CD4-positive, alpha-beta T cell treated with Interleukin-4 for 4 hours (primary cell): ENCODE results near the gene STARD9.
"Not testable (repeated sequence)": the region's sequence is repeated elsewhere in the genome, so short reads cannot be mapped to it uniquely, and the experiment has no call there.

Experiments
- DNase-seq: peaks from one replicate; pipeline ENCODE4 v3.0.0-alpha.2; 2020

STARD9 gene

DNA sequence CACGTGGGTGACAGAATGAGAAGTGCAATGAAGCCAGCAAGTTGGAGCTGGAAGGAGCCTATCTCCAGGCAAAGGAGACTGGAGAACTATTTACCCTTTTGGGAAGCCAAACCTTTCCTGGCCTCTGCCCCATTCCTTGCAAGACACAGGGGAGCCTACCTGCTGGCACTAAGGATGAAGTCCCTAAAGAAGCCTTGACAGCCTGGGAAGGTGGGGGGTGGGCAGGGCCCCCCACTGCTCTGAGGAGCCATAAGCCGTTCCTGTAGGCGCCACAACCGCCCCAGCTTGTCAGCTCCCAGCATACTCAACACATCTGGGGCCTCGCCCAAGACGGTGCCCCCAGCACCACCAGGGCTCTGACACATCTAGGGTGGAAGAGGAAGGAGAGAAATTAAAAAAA, 156.1 kb downstream of the STARD9 start:
- no peak for DNase-seq

DNA sequence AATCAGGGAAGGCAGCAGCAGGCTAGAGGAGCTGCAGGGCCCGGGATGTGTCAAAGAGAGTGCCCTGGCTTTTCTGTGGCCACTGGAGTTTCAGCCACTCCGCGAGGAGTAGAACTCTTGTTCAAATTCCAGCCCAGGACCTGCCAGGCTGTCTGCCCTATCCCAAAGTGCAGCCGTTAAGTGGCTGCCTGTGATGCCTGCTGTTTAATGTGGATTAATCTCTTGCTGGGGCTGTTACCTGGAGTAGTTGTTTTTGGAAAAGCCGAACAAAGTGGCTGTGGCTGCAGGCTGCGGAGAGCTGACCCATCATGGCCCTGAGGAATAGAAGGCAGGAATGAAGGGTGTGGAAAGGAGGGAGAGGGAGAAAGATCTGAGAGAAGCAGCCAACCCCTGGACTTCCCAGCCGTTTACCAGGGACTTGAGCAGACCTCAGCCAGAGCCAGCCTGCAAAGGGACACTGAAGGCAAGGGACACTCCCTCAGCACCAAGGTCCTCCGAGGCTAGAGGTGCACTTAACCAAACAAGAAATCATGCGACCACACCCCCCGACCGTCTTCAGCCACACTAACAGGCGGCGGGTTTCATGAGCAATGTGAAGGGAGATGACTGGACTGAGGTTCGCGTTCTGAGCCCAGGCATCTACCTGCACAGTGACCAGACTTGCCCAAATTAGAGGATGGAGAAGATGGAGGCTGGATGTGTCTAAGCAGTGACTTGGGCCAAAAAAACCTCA, 156.9 kb downstream of the STARD9 start:
- DNase-seq: no peak

DNA sequence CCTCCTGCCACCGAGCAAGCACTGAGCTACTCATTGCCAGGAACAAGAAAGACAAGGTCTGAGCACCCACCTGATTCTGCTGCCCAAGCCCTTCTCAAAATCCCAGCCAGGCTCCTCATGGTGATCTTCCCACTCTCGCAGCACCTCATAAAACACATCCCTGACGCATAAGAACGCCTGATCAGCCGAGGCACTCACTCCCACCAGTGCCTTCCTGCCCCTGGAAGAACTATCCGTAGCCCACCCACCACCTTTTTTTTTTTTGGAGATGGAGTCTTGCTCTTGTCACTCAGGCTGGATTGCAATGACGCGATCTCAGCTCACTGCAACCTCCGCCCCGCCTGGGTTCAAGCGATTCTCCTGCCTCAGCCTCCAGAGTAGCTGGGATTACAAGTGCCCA, 157.6 kb downstream of the STARD9 start:
- no peak for DNase-seq

DNA sequence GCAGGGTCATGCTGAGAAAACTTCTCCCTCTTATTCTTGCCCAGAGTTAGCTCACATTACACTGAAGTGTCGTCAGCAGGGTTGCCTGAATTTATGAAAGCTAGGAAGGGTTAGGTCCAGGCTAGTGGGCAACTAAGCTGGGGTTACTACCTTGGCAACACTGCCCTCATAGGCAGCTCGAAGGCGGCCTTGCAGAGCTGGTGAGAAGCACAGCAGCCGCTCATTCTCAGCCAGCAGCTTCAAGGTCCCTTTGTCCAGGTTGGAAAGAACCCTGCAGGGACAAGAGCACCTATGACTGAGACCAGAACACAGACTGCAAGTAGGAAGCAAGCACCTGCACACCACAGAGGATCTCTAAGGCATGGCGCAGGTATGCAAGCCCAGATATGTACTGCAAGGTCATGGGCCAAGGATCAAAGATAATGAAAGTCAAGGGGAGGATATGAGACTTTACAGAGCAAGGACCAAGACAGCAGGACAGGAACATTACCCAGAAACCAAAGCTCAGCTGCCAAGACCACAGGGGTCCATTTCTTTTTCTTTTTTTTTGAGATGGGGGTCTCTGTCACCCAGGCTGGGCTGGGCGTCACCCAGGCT, 158.8 kb downstream of the STARD9 start:
- DNase-seq: no peak

DNA sequence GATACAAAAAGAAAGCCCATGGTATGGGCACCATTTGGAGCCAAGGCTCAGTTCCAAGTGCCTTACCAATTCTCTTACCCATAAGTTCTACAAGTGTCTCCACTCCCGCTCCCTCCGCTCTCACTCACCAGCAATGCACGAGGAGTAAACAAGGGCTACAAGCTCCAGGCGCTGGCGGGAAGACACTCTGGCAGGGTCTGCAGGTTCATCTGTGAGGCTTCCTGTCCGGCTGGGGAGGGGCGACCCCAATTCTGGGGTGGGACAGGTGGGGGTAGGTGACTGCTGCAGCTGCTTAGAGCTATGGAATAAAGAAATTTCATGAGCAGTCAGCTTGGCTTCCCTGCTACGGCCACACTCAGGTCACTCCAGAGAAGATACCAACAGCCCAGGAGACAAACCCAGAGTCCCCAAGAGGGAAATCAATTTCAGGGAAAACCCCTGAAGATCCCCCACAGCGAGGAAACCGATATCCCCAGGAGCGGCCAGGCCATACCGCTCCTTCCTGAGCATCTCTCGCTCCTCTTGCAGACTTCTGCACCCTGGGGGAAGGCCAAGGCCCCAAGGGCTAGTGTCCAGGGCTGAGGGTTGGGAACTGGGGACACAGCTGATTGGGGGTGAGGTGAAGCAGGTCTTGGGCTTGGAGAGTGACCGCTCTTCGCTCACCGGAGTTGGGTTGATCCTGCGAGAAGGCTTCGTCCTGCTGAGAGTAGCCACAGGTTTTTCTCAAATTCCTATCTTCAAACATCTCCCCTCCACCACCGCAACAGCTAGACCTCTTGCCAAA, 160.2 kb downstream of the STARD9 start:
- DNase-seq: no peak

DNA sequence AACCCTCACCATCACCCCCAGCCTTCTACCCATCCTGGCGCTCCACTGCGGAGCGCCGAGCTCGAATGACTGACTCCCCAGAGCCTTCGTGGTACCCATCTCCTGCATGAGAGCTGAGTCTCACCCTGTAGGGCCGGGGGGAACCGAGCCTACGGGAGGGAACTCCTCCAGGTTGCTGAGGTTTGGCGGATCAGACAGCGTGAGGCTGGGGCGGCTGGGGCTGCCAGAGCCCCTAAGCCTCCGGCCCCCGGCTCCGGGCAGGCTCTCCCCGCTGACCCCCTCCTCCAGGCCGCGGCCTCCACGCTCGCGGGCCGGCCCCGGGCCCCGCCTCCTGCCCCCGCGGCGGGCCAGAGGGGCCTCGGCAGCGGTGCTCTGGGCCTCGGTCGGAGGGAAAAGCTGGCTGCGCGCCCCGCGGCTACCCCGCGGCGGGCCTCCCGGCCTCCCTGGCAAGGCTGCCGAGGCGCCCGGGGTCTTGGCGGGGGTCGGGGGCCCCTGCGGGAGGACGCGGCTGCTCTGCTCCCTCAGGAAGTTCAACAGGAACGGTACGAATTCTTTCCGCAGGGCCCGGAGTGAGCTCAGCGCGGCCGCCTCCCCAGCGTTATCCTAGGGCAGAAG, 160.9 kb downstream of the STARD9 start:
- no peak for DNase-seq

DNA sequence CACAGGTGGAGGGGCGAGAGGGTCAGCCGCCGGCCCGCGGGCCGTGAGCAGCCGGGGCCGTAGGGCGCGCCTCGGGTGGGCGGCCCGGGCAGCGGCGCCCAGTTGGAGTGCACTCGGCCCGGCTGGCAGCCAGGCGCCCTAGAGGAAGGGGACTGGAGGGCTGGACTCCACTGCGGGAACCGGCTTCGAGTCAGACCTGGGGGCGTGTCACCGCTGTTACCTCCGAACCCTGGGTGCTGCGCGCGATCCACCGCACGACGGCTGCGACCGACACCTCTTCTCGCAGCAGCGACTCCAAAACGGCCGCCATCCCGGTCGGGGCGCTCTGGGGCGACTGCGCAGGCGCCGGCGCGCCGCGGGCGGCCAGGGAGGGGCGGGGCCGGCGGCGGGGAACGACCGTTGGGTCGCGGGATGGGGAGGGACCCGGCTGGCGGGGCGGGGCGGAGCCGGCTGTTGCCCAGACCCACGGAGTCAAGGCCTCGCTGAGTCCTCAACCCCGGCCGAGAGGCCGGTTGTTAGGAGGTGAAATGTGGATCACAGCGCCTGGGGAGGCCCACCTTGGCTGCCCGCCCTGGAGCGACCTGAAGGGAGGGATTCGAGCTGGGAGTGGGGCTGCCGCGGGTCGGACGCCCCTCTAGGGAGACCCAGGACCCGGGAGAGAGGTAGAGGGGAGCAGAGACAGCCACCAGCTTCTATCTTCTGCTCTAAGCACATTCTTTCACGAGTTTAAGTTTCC, 161.6 kb downstream of the STARD9 start, which contains the start of gene CDAN1:
TSS of gene CDAN1 (minus strand) at position 336 of the 736 bp plus-strand sequence. CDS start at position 310, 26 bp downstream.
- peak; percentile 89 for DNase-seq

DNA sequence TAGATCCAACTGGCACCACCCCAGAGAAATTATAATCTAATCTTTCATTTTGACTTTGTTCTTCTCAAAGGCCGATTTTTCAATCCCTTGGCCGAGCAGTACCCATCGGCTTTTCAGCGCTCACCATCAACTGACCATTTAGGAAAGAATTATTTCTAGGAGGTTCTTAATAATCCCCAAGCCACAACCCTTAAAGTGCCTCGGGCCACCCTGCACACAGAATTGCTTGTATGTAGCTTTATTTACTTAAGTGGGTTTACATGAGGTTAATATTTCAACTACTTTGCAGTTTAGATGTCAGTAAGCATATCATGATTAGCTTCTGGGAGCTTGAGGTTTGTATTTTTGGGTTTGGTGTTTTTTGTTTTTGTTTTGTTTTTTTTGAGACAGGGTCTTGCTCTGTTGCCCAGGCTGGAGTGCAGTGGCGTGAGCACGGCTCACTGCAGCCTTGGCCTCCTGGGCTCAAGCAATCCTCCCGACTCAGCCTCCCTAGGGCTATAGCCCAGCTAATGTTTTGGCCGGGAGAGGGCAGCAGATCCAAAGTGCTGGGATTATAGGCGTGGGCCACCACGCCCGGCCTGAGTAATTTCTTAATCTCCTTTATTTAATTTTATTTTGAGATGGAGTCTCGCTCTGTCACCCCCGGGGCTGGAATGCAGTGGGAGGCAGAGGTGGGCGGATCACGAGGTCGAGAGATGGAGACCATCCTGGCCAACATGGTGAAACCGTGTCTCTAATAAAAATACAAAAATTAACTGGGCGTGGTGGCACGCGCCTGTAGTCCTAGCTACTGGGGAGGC, 162.3 kb downstream of the STARD9 start:
- DNase-seq: no peak

DNA sequence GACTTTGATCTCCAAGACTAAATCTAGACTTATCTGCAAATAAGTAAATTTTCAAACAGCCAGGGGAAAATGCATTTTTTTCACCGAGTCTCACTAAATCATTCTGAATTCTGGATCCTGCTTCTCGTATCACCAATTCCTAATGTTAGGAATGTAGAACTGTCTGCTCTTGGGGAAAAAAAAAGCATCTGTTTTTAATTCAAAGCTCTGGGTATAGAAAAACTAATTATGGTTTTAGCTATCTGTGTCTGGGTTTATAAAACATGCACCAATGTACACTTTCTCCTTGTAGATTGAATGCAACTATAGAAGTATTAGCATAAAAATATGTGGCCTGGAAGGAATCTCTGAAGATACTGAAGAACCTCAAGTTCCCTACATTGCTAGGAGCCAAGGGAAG, 166.3 kb downstream of the STARD9 start:
- no peak for DNase-seq

DNA sequence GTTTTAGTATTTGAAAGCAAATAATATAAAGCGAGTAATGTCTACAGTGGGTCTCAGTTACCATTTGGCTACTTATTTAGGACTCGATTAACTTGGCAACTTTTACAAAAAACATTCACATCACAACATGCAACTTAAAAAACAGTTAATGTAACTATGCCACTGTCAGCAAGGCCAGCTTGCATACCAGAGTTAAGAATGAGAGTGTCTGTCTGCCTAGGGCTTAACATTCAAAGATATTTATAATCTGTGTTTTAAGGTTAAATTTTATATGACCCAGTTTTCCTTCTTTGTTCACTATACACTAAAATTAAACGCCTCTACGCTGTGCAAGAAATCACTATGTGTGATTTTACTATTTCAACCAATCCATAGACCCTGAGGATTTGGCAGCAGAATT, 166.7 kb downstream of the STARD9 start:
- no peak for DNase-seq

DNA sequence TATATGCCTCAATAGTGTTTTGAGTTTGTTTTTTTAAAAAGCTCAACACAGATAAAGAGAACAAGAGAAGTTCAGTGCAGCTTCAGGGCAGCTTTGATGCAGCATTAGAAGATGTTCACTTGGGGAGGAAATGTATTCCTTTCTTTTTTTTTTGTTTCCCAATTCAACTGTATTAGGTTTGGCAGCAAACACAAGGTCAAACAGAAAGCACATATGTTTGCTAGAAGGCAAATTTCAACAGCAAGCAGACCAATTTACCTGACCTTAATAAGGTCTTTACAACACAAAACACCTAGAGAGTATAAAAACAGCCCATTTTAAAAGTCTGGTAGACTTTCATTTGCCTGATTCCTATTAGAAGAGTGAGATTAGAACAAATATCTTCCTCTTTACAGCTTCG, 168.8 kb downstream of the STARD9 start:
- no peak for DNase-seq

DNA sequence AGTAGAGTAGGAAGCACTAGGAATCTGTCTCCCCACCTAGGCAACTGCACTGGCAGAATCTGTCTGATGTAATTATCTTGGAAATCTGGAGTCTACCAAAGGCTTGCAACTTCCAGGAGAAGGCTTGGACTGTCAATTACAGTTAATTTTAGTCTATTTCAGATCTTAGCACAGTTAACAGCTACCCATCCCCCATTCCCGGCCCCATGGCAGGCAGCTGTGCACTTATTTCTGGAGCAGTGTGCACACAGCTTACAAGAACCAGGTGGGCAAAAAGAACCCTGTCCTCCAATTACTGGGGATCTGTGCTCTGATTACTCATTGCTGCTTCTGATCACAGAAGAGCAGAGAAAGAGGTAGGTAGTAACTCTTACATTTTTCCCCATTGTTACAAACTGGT, 173.9 kb downstream of the STARD9 start:
- no peak for DNase-seq

DNA sequence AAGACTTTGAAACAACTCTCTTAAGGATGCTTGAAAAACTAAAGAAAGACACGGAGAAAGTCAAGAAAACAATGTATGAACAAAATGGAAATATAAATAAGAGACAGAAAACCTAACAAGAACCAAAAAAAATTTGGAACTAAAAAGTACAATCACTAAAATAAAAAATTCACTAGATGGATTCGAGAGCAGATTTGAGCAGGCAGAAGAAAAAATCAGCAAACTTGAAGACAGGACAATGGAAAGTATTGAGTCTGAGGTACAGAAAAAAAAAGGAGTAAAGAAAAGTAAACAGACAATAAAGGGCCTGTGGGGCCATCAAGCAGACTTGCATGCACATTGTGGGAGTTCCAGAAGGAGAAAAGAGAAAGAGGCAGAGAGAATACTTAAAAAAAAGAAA, 174.9 kb downstream of the STARD9 start:
- DNase-seq: no peak

DNA sequence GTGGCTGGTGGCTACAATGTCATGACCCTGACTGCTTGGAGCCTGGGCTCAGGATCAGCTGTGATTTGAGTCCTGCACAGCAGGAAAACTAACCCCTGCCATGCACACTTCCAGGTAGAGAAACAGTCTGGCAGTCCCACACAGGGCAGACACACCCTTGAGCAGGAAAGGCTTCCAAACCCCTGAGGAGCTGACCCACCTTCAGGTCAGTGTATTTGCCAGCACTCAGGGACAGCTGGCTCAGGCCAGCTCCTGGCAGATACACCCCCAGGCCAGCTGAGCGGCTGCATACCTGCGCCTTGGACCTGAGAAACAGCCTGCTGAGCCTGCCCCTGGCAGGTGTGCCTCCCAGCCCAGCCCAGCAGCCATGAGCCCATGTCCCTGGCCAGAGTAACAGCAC, 183.7 kb downstream of the STARD9 start:
- no peak for DNase-seq

DNA sequence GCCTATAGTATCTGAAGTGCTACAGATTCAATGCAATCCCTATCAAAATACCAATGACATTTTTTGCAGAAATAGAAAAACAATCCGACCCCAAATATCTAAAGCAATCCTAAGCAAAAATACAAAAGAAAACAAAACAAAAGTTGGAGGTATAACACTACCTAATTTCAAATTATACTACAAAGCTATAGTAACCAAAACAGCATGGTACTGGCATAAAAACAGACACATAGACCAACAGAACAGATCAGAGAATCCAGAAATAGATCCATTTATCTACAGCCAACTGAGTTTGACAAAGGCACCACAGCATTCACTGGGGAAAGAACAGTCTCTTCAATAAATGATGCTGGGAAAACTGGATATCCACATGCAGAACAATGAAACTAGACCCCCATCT, 185.4 kb downstream of the STARD9 start:
- DNase-seq: no peak

DNA sequence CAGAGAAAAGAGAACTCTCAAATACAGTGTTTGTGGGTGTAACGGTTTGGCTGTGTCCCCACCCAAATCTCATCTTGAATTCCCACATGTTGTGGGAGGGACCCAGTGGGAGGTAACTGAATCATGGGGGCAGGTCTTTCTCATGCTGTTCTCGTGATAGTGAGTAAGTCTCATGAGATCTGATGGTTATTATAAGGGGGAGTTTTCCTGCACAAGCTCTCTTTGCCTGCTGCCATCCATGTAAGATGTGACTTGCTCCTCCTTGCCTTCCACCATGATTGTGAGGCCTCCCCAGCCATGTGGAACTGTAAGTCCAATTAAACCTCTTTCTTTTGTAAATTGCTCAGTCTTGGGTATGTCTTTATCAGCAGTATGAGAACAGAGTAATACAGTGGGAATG, 186.4 kb downstream of the STARD9 start:
- DNase-seq: not testable (repeated sequence)

DNA sequence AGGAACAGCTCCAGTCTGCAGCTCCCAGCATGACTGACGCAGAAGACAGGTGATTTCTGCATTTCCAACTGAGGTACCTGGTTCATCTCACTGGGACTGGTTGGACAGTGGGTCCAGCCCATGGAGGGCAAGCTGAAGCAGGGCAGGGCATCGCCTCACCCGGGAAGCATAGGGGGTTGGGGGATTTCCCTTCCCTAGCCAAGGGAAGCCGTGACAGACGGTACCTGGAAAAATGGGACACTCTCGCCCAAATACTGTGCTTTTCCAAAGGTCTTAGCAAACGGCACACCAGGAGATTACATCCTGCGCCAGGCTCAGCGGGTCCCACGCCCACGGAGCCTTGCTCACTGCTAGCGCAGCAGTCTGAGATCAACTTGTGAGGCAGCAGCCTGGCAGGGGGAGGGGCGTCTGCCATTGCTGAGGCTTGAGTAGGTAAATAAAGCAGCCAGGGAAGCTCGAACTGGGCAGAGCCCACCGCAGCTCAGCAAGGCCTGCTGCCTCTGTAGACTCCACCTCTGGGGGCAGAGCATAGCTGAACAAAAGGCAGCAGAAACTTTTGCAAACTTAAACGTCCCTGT, 188.8 kb downstream of the STARD9 start:
- DNase-seq: not testable (repeated sequence)

DNA sequence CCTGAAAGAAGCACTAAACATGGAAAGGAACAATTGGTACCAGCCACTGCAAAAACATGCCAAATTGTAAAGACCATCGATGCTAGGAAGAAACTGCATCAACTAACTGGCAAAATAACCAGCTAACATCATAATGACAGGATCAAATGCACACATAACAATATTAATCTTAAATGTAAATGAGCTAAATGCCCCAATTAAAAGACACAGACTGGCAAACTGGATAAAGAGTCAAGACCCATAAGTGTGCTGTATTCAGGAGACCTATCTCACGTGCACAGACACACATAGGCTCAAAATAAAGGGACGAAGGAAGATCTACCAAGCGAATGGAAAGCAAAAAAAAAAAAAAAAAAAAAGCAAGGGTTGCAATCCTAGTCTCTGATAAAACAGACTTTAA, 190.7 kb downstream of the STARD9 start:
- DNase-seq: not testable (repeated sequence)
